Liver (tissue), 9 donors: Measurements from ENCODE around the gene RLBP1. TPM values are rescaled to one million over a fixed set of nuclear protein-coding genes. Genes with fewer than 3 reads are reported as not detected.

ENCODE experiments used
- DNase-seq: peaks from one replicate; pipeline ENCODE4 v3.0.0-alpha.2; 2017; ENCODE audit warnings: low spot score
- H3K27ac ChIP-seq, 2 donors: one replicate each; pipeline ENCODE4 v1.7.0; 2013; ENCODE audit warnings: inconsistent platforms in 2 of 2, low read length in 2 of 2, control low read depth in 1 of 2, low read depth in 1 of 2, mild to moderate bottlenecking in 1 of 2
- H3K27me3 ChIP-seq, 4 donors: one replicate each; pipeline versions ENCODE4 v1.6.1 to v1.7.0; 2013; ENCODE audit warnings: low read length in 3 of 4, inconsistent platforms in 1 of 4, mild to moderate bottlenecking in 1 of 4, moderate library complexity in 1 of 4; ENCODE audit not compliant: control insufficient read depth in 4 of 4, insufficient read depth in 4 of 4
- H3K36me3 ChIP-seq, 4 donors: one replicate each; pipeline versions ENCODE4 v1.6.1 to v1.7.0; 2013; ENCODE audit warnings: low read length in 3 of 4, mild to moderate bottlenecking in 3 of 4, low read depth in 1 of 4, moderate library complexity in 1 of 4; ENCODE audit not compliant: control insufficient read depth in 4 of 4, insufficient read depth in 3 of 4
- H3K4me1 ChIP-seq, 4 donors: one replicate each; pipeline versions ENCODE4 v1.6.1 to v1.7.0; 2013; ENCODE audit warnings: low read length in 3 of 4, mild to moderate bottlenecking in 3 of 4, moderate library complexity in 1 of 4; ENCODE audit not compliant: control insufficient read depth in 4 of 4, insufficient read depth in 4 of 4
- H3K4me3 ChIP-seq, 3 donors: one replicate each; pipeline versions ENCODE4 v1.6.1 to v1.7.0; 2013; ENCODE audit warnings: low read length in 3 of 3, control low read depth in 1 of 3, low read depth in 1 of 3, mild to moderate bottlenecking in 1 of 3
- H3K9ac ChIP-seq, 2 donors: one replicate each; pipeline ENCODE4 v1.7.0; 2013; ENCODE audit warnings: low read length in 2 of 2, mild to moderate bottlenecking in 2 of 2, moderate library complexity in 2 of 2, control low read depth in 1 of 2, low read depth in 1 of 2
- H3K9me3 ChIP-seq, 4 donors: one replicate each; pipeline versions ENCODE4 v1.6.1 to v1.7.0; 2013; ENCODE audit warnings: low read length in 3 of 4; ENCODE audit not compliant: control insufficient read depth in 4 of 4
- EGR1 ChIP-seq, 2 donors: IDR thresholded peaks; 2 replicates each; pipeline ENCODE4 v1.6.1; 2016 to 2018; ENCODE audit warnings: antibody characterized with exemption in 2 of 2, low read depth in 2 of 2
- FOXA1 ChIP-seq: IDR thresholded peaks from 2 replicates; pipeline ENCODE4 v1.6.1; 2016; ENCODE audit warnings: antibody characterized with exemption
- FOXA2 ChIP-seq: IDR thresholded peaks from 2 replicates; pipeline ENCODE4 v1.6.1; 2016; ENCODE audit warnings: antibody characterized with exemption
- GABPA ChIP-seq, 2 donors: IDR thresholded peaks in 1 of 2; conservative IDR thresholded peaks in 1 of 2; 2 replicates each; pipeline ENCODE4 v1.6.1; 2016; ENCODE audit warnings: antibody characterized with exemption in 2 of 2, mild to moderate bottlenecking in 1 of 2, moderate library complexity in 1 of 2
- HNF4A ChIP-seq, 2 donors: conservative IDR thresholded peaks; 2 replicates each; pipeline ENCODE4 v1.6.1; 2016; ENCODE audit warnings: antibody characterized with exemption in 2 of 2, mild to moderate bottlenecking in 2 of 2
- HNF4G ChIP-seq: IDR thresholded peaks from 2 replicates; pipeline ENCODE4 v1.6.1; 2016; ENCODE audit warnings: antibody characterized with exemption
- JUND ChIP-seq, 2 donors: IDR thresholded peaks; 2 replicates each; pipeline ENCODE4 v1.6.1; 2016; ENCODE audit warnings: antibody characterized with exemption in 2 of 2
- NR2F2 ChIP-seq: IDR thresholded peaks from 2 replicates; pipeline ENCODE4 v1.6.1; 2016; ENCODE audit warnings: antibody characterized with exemption
- RAD21 ChIP-seq, 2 donors: IDR thresholded peaks; 2 replicates each; pipeline ENCODE4 v1.6.1; 2016; ENCODE audit warnings: antibody characterized with exemption in 2 of 2, mild to moderate bottlenecking in 2 of 2
- RXRA ChIP-seq, 2 donors: IDR thresholded peaks; 2 replicates each; pipeline ENCODE4 v1.6.1; 2017 to 2018; ENCODE audit warnings: antibody characterized with exemption in 2 of 2, mild to moderate bottlenecking in 1 of 2
- SP1 ChIP-seq: IDR thresholded peaks from 2 replicates; pipeline ENCODE4 v1.6.1; 2018; ENCODE audit warnings: antibody characterized with exemption, mild to moderate bottlenecking
- TAF1 ChIP-seq: conservative IDR thresholded peaks from 2 replicates; pipeline ENCODE4 v1.6.1; 2016; ENCODE audit warnings: antibody characterized with exemption, mild to moderate bottlenecking
- YY1 ChIP-seq: IDR thresholded peaks from 2 replicates; pipeline ENCODE4 v1.6.1; 2016; ENCODE audit warnings: antibody characterized with exemption, mild to moderate bottlenecking
- WGBS: extraction: QIAGEN DNeasy Blood & Tissue Kit; methylation state at CpG from one replicate; pipeline ENCODE4 v1.1.7; 2013; 5-methylcytosine and 5-hydroxymethylcytosine counted together
- polyA plus RNA-seq, 2 donors: library from polyadenylated mRNA; stranded (reverse) in 1 of 2; unstranded in 1 of 2; fragments of 200-250 nt in 1 of 2; fragments of >200 nt in 1 of 2; fragmentation: Nextera tagmentation in 1 of 2; extraction: Ambion mirVana in 1 of 2; gene quantifications; one replicate each; pipeline versions ENCODE4 v1.2.1 to v1.2.3, GENCODE V29; 2013 to 2015
- total RNA-seq, 2 donors: library from RNA; depleted of rRNA; stranded (reverse); fragments of >200 nt; gene quantifications; one replicate each; pipeline ENCODE4 v1.2.3, GENCODE V29; 2014
- TF ChIP-seq, protein P1 (sequence below): IDR thresholded peaks from 2 replicates; pipeline ENCODE4 v1.6.1; 2016; ENCODE audit warnings: antibody characterized with exemption
- TF ChIP-seq, protein P2 (sequence below): fragments of 150-350 bp; IDR thresholded peaks from 2 replicates; pipeline ENCODE4 v1.5.1; 2017; ENCODE audit warnings: improper control_type of control experiment, low read depth, low read length; ENCODE audit not compliant: missing input control
- TF ChIP-seq, protein P3 (sequence below): IDR thresholded peaks from 2 replicates; pipeline ENCODE4 v1.6.1; 2016; ENCODE audit warnings: antibody characterized with exemption, mild to moderate bottlenecking
- TF ChIP-seq, protein P4 (sequence below): IDR thresholded peaks from 2 replicates; pipeline ENCODE4 v1.6.1; 2016; ENCODE audit warnings: antibody characterized with exemption
- TF ChIP-seq, protein P5 (sequence below): IDR thresholded peaks from 2 replicates; pipeline ENCODE4 v1.6.1; 2016; ENCODE audit warnings: antibody characterized with exemption
- donor health status: healthy.
- donor health status: healthy.
- donor health status: healthy.
- donor health status: healthy.
- donor health status: healthy.

The RLBP1 gene
- total and polyA plus RNA-seq, 4 donors = 0.17 TPM; not detected in 3

DNA sequence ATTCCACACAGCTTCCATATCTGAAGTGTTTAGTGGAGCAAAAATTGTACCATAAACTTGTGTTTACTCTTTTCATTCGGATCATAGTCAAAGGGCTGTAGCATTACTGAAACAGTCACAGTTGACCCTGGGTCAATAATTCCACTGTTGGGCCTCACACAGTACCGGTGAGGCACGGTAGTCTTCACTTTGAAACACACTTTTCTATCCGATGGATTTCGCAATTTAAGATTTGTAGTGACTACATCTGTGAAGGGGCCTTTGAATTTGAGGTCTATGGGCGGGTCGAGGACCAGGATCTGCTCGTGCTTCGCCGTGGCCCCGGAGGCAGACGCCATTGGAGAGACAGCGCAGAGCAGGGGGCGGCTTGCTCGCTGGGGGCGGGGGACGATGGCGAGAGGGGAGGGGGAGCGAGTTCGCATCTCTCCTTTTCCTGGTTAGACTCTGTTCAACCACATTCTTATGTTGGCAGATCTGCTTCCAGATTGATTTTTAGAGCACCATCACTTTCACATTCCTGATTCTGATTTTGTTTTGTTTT, 19.8 kb downstream of the RLBP1 start:
- H3K9me3 ChIP-seq = no peaks in the 10 kb centered on the region
- 81% methylated on average over 20 of the region's 20 CpGs for WGBS

DNA sequence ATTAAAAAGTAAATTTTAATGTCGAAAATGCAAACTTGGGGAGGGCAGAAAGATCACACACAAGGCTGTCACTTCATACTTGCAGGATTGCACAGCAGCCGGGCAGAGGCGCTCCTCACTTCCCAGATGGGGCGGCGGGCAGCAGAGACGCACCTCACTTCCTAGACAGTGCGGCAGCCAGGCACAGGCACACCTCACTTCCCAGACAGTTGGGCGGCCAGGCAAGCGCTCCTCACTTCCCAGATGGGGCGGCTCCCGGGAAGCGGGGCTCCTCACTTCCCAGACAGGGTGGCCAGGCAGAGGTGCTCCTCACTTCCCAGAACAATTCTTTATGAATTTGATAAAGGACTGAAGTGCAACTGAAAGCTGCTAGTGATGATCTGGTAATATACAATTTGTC, 21.2 kb downstream of the RLBP1 start:
- H3K36me3 ChIP-seq = peaks cover 10 to 52% (median 36%) of the 10 kb centered on the region in 4 donors
- H3K27ac ChIP-seq = no peak overlapping the region
- no peaks in the 10 kb centered on the region for H3K27me3 ChIP-seq
- TF ChIP-seq RXRA (IDR thresholded peaks at IDR 0.05) (no peak), SP1 (no peak), YY1 (no peak), HNF4G (no peak), EGR1 (IDR thresholded peaks at IDR 0.05; ENCODE audit: low read depth in 2 of 2) (no peak), FOXA1 (no peak), TAF1 (no peak), HNF4A (conservative IDR thresholded peaks at IDR 0.05) (no peak), NR2F2 (no peak), JUND (IDR thresholded peaks at IDR 0.05) (no peak)
- TF ChIP-seq, protein P1, sequence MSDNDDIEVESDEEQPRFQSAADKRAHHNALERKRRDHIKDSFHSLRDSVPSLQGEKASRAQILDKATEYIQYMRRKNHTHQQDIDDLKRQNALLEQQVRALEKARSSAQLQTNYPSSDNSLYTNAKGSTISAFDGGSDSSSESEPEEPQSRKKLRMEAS = no peak
- TF ChIP-seq, protein P2, sequence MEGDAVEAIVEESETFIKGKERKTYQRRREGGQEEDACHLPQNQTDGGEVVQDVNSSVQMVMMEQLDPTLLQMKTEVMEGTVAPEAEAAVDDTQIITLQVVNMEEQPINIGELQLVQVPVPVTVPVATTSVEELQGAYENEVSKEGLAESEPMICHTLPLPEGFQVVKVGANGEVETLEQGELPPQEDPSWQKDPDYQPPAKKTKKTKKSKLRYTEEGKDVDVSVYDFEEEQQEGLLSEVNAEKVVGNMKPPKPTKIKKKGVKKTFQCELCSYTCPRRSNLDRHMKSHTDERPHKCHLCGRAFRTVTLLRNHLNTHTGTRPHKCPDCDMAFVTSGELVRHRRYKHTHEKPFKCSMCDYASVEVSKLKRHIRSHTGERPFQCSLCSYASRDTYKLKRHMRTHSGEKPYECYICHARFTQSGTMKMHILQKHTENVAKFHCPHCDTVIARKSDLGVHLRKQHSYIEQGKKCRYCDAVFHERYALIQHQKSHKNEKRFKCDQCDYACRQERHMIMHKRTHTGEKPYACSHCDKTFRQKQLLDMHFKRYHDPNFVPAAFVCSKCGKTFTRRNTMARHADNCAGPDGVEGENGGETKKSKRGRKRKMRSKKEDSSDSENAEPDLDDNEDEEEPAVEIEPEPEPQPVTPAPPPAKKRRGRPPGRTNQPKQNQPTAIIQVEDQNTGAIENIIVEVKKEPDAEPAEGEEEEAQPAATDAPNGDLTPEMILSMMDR = no peak
- TF ChIP-seq, protein P3, sequence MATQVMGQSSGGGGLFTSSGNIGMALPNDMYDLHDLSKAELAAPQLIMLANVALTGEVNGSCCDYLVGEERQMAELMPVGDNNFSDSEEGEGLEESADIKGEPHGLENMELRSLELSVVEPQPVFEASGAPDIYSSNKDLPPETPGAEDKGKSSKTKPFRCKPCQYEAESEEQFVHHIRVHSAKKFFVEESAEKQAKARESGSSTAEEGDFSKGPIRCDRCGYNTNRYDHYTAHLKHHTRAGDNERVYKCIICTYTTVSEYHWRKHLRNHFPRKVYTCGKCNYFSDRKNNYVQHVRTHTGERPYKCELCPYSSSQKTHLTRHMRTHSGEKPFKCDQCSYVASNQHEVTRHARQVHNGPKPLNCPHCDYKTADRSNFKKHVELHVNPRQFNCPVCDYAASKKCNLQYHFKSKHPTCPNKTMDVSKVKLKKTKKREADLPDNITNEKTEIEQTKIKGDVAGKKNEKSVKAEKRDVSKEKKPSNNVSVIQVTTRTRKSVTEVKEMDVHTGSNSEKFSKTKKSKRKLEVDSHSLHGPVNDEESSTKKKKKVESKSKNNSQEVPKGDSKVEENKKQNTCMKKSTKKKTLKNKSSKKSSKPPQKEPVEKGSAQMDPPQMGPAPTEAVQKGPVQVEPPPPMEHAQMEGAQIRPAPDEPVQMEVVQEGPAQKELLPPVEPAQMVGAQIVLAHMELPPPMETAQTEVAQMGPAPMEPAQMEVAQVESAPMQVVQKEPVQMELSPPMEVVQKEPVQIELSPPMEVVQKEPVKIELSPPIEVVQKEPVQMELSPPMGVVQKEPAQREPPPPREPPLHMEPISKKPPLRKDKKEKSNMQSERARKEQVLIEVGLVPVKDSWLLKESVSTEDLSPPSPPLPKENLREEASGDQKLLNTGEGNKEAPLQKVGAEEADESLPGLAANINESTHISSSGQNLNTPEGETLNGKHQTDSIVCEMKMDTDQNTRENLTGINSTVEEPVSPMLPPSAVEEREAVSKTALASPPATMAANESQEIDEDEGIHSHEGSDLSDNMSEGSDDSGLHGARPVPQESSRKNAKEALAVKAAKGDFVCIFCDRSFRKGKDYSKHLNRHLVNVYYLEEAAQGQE = no peak

More for the DNA sequence above, 19.8 kb downstream of the RLBP1 start:
- Histone ChIP-seq H3K4me1 (no peaks in the 10 kb centered on the region), H3K9ac (no peak overlapping the region), H3K4me3 (no peak overlapping the region), H3K36me3 (peaks cover 5 to 39% (median 25%) of the 10 kb centered on the region in 4 donors), H3K27me3 (no peaks in the 10 kb centered on the region), H3K27ac (no peak overlapping the region)
- TF ChIP-seq SP1 (no peak), YY1 (no peak), HNF4A (conservative IDR thresholded peaks at IDR 0.05) (no peak), RAD21 (IDR thresholded peaks at IDR 0.05) (no peak), FOXA1 (no peak), RXRA (IDR thresholded peaks at IDR 0.05) (no peak), GABPA (IDR thresholded peaks at IDR 0.05 in 1 of 2, conservative IDR thresholded peaks at IDR 0.05 in 1 of 2) (no peak), HNF4G (no peak), NR2F2 (no peak), FOXA2 (no peak), TAF1 (no peak)
- TF ChIP-seq, protein P4, sequence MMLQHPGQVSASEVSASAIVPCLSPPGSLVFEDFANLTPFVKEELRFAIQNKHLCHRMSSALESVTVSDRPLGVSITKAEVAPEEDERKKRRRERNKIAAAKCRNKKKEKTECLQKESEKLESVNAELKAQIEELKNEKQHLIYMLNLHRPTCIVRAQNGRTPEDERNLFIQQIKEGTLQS = no peak
- TF ChIP-seq, protein P5, sequence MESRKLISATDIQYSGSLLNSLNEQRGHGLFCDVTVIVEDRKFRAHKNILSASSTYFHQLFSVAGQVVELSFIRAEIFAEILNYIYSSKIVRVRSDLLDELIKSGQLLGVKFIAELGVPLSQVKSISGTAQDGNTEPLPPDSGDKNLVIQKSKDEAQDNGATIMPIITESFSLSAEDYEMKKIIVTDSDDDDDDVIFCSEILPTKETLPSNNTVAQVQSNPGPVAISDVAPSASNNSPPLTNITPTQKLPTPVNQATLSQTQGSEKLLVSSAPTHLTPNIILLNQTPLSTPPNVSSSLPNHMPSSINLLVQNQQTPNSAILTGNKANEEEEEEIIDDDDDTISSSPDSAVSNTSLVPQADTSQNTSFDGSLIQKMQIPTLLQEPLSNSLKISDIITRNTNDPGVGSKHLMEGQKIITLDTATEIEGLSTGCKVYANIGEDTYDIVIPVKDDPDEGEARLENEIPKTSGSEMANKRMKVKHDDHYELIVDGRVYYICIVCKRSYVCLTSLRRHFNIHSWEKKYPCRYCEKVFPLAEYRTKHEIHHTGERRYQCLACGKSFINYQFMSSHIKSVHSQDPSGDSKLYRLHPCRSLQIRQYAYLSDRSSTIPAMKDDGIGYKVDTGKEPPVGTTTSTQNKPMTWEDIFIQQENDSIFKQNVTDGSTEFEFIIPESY = no peak
- TF ChIP-seq, protein P3 = no peak
- no peak for DNase-seq

More for the DNA sequence above, 21.2 kb downstream of the RLBP1 start:
- Histone ChIP-seq H3K4me1 (no peaks in the 10 kb centered on the region), H3K9ac (no peak overlapping the region), H3K4me3 (no peak overlapping the region), H3K9me3 (no peaks in the 10 kb centered on the region)
- WGBS = 95% methylated on average over 12 of the region's 12 CpGs
- no peak for DNase-seq
